Stimulated activated memory B cell treated with anti-CD40 and anti-IgM and Interleukin-4, amounts not matched to agents 10 μg/mL and 1 μg/mL and 100 μg/mL, for 72 hours (primary cell): ENCODE results near the gene GON7.
"Not testable (repeated sequence)": the region's sequence is repeated elsewhere in the genome, so short reads cannot be mapped to it uniquely, and the experiment has no call there.

Experiments
- ATAC-seq: fragments of 150-1000 bp; cut with Tn5 transposase; 2 replicates; pipeline ENCODE4 v1.10.0; 2021
- H3K27ac Mint-ChIP-seq: one replicate; pipeline ENCODE4 v1.8.0; 2022; ENCODE audit warnings: mild to moderate bottlenecking, mixed read lengths
- H3K27me3 Mint-ChIP-seq: one replicate; pipeline ENCODE4 v1.8.0; 2022; ENCODE audit warnings: mixed read lengths
- H3K36me3 Mint-ChIP-seq: one replicate; pipeline ENCODE4 v1.8.0; 2022; ENCODE audit warnings: mixed read lengths
- H3K4me1 Mint-ChIP-seq: one replicate; pipeline ENCODE4 v1.8.0; 2022; ENCODE audit warnings: mixed read lengths
- H3K4me3 Mint-ChIP-seq: one replicate; pipeline ENCODE4 v1.8.0; 2022; ENCODE audit warnings: mild to moderate bottlenecking, moderate library complexity, mixed read lengths
- H3K9me3 Mint-ChIP-seq: one replicate; pipeline ENCODE4 v1.8.0; 2022; ENCODE audit warnings: mixed read lengths

The GON7 gene

DNA sequence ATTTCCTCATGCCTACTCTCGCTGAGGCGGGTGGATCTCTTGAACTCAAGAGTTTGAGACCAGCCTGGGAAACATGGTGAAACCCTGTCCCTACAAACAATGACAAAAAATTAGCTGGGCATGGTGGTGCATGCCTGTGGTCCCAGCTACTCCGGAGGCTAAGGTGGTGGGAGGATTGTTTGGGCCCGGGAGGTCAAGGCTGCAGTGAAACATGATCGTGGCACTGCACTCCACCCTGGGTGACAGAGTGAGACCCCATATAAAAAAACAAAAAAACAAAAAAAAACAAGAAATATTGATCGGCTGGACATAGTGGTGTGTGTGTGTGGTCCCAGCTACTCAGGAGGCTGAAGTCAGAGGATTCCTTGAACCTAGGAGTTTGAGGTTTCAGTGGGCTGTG is 31.4 kb downstream of the GON7 start:
- no peak for ATAC-seq
- H3K4me1 Mint-ChIP-seq: no peaks in the 10 kb centered on the region
- no peak overlapping the region for H3K4me3 Mint-ChIP-seq
- H3K36me3 Mint-ChIP-seq: no peaks in the 10 kb centered on the region
- H3K27me3 Mint-ChIP-seq: no peaks in the 10 kb centered on the region
- no peaks in the 10 kb centered on the region for H3K9me3 Mint-ChIP-seq
- no peak overlapping the region for H3K27ac Mint-ChIP-seq

GRCh38 chr14:93174731-93175130 is 32.1 kb downstream of the GON7 start:
- not testable (repeated sequence) for ATAC-seq, H3K27me3 Mint-ChIP-seq, H3K27ac Mint-ChIP-seq, H3K4me3 Mint-ChIP-seq, H3K36me3 Mint-ChIP-seq, H3K9me3 Mint-ChIP-seq, H3K4me1 Mint-ChIP-seq

GRCh38 chr14:93173943-93174395 is 32.9 kb downstream of the GON7 start:
- Mint-ChIP-seq H3K36me3 (no peaks in the 10 kb centered on the region), H3K4me1 (no peaks in the 10 kb centered on the region), H3K27me3 (no peaks in the 10 kb centered on the region)

GRCh38 chr14:93171376-93171775 is 35.5 kb downstream of the GON7 start:
- Mint-ChIP-seq H3K4me3 (no peak overlapping the region), H3K27me3 (no peaks in the 10 kb centered on the region), H3K36me3 (no peaks in the 10 kb centered on the region), H3K9me3 (no peaks in the 10 kb centered on the region), H3K27ac (no peak overlapping the region), H3K4me1 (no peaks in the 10 kb centered on the region)
- no peak for ATAC-seq

More at GRCh38 chr14:93173943-93174395, 32.9 kb downstream of the GON7 start:
- Mint-ChIP-seq H3K27ac (no peak overlapping the region), H3K9me3 (no peaks in the 10 kb centered on the region), H3K4me3 (no peak overlapping the region)
- no peak for ATAC-seq

DNA sequence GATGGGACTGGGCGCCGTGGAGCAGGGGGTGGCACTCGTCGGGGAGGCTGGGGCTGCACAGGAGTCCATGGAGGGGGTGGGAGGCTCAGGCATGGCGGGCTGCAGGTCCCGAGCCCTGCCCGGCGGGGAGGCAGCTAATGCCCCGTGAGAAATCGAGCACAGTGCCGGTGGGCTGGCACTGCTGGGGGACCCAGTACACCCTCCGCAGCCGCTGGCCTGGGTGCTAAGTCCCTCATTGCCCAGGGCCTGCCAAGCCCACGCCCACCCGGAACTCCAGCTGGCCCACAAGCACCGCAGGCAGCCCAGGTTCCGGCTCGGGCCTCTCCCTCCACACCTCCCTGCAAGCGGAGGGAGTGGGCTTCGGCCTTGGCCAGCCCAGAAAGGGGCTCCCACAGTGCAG is 36.7 kb downstream of the GON7 start:
- H3K36me3 Mint-ChIP-seq, ATAC-seq, H3K27me3 Mint-ChIP-seq, H3K9me3 Mint-ChIP-seq, H3K4me1 Mint-ChIP-seq, H3K4me3 Mint-ChIP-seq, H3K27ac Mint-ChIP-seq: not testable (repeated sequence)

GRCh38 chr14:93169619-93170018 is 37.2 kb downstream of the GON7 start:
- not testable (repeated sequence) for ATAC-seq, H3K27ac Mint-ChIP-seq, H3K9me3 Mint-ChIP-seq, H3K4me3 Mint-ChIP-seq, H3K4me1 Mint-ChIP-seq, H3K27me3 Mint-ChIP-seq, H3K36me3 Mint-ChIP-seq

- H3K27ac Mint-ChIP-seq, H3K4me1 Mint-ChIP-seq, H3K9me3 Mint-ChIP-seq, H3K27me3 Mint-ChIP-seq, H3K4me3 Mint-ChIP-seq, H3K36me3 Mint-ChIP-seq, ATAC-seq: not testable (repeated sequence)
Measured at GRCh38 chr14:93168610-93169009, 38.3 kb downstream of the GON7 start.

DNA sequence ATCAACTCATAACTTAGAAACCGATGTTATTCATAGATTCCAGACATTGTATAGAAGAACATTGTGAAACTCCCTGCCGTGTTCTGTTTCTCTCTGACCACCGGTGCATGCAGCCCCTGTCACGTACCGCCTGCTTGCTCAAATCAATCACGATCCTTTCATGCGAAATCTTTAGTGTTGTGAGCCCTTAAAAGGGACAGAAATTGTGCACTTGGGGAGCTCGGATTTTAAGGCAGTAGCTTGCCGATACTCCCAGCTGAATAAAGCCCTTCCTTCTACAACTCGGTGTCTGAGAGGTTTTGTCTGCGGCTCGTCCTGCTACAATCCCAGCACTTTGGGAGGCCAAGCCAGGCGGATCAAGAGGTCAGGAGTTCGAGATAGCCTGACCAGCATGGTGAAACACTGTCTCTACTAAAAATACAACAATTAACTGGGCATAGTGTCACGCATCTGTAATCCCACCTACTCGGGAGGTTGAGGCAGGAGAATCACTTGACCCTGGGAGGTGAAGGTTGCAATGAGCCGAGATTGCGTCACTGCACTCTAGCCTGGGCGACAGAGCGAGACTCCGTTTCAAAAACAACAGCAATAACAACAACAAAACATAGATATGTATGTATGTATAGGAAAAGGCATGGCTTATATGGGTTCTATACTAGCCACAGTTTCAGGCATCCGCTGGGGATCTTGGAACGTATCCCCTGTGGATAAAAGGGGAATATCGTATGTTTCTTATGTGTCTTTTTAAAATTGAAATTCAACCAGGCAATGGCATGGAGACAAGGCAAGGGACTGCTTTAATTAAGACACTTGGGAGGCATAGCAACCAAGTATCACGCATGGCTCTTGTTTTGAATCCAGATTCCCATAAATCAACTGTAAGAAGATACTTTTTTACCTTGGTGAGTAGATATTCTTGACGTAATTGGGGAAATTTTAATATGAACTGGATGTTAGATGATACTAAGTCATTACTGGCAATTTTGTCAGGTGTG is 41.3 kb downstream of the GON7 start:
- not testable (repeated sequence) for H3K4me1 Mint-ChIP-seq, H3K36me3 Mint-ChIP-seq, ATAC-seq, H3K9me3 Mint-ChIP-seq, H3K27me3 Mint-ChIP-seq, H3K4me3 Mint-ChIP-seq
- peak overlapping the region; percentile 17 for H3K27ac Mint-ChIP-seq

GRCh38 chr14:93163564-93163963 is 43.3 kb downstream of the GON7 start:
- no peak overlapping the region for H3K4me3 Mint-ChIP-seq
- H3K9me3 Mint-ChIP-seq: no peaks in the 10 kb centered on the region
- ATAC-seq: no peak

GRCh38 chr14:93161411-93161940 is 45.4 kb downstream of the GON7 start:
- Mint-ChIP-seq H3K36me3 (no peaks in the 10 kb centered on the region), H3K27me3 (no peaks in the 10 kb centered on the region), H3K9me3 (no peaks in the 10 kb centered on the region), H3K4me1 (no peaks in the 10 kb centered on the region), H3K4me3 (no peak overlapping the region), H3K27ac (no peak overlapping the region)
- no peak for ATAC-seq

More at GRCh38 chr14:93163564-93163963, 43.3 kb downstream of the GON7 start:
- Mint-ChIP-seq H3K27me3 (no peaks in the 10 kb centered on the region), H3K4me1 (no peaks in the 10 kb centered on the region), H3K36me3 (no peaks in the 10 kb centered on the region), H3K27ac (no peak overlapping the region)

DNA sequence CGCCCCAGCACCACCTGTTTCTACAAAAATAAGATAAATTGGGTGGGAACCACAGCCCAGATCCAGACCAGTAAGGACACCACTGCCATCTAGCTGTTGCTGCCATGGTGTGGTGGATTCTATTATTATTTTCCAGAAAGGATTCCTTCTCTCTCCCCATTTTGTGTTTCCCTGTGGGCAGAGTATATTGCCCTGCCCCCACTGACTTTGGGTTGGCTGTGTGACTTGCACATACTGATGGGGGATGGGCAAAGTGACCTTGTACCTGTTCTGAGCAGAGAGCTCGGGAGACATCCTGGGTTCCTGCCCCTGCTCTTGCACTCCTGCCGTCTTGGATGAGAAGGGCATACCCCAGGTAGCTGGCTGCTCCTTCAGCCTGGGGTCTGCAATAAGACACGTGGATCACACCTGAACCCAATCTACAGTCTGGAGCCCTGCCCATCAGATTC is 46.5 kb downstream of the GON7 start:
- Mint-ChIP-seq H3K27me3 (no peaks in the 10 kb centered on the region), H3K4me1 (no peaks in the 10 kb centered on the region), H3K27ac (no peak overlapping the region), H3K4me3 (no peak overlapping the region), H3K36me3 (no peaks in the 10 kb centered on the region), H3K9me3 (no peaks in the 10 kb centered on the region)
- ATAC-seq: no peak

GRCh38 chr14:93159625-93160352 is 47.1 kb downstream of the GON7 start:
- H3K27me3 Mint-ChIP-seq, H3K27ac Mint-ChIP-seq: not testable (repeated sequence)

DNA sequence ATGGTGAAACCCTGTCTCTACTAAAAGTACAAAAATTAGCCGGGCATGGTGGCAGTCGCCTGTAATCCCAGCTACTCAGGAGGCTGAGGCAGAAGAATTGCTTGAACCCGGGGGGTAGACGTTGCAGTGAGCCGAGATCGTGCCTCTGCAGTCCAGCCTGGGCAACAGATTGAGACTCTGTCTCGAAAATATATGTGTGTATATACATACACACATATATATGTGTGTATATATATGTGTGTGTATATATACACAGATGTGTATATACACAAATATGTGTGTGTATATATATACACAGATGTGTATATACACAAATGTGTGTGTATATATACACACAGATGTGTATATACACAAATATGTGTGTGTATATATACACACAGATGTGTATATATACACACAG is 48.5 kb downstream of the GON7 start:
- ATAC-seq, H3K9me3 Mint-ChIP-seq: not testable (repeated sequence)

More at GRCh38 chr14:93159625-93160352, 47.1 kb downstream of the GON7 start:
- not testable (repeated sequence) for H3K4me1 Mint-ChIP-seq, H3K9me3 Mint-ChIP-seq, ATAC-seq, H3K36me3 Mint-ChIP-seq, H3K4me3 Mint-ChIP-seq

DNA sequence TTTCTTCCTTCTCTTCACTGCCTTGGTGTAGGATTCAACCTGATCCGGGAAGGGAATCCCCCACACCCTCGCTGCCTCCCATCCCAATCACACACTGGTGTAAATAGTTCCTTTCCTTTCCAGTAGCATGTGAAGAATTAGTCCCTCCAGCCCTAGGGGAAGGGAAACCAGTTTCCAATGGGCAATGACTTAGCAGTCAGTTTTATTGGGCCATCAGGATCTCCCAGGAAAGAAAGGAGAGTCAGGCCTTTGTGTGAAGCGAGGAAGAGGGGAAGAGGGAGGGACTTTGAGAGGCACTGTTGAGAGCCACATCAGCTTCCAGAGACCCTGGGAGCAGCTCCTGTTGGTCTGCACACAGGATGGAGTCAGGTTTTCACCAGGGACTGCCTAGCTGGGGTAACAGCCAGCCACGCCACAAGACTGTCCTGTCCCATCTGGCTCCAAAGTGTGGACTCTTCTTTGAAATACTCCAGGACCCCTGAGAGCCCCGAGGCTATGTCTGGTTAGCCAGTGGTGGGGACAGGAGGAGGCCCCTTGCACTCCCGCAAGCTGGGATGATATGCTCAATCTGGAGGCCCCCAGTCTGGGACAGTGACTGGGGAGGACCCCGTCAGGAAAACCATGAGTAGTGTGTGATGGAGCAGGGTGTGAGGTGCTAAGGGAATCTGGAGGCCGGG is 50.0 kb downstream of the GON7 start:
- Mint-ChIP-seq H3K36me3 (no peaks in the 10 kb centered on the region), H3K27me3 (no peaks in the 10 kb centered on the region), H3K4me3 (no peak overlapping the region), H3K4me1 (no peaks in the 10 kb centered on the region), H3K27ac (no peak overlapping the region), H3K9me3 (no peaks in the 10 kb centered on the region)
- peak; percentile 36 for ATAC-seq

More for the DNA sequence above, 48.5 kb downstream of the GON7 start:
- H3K36me3 Mint-ChIP-seq, H3K4me3 Mint-ChIP-seq, H3K27ac Mint-ChIP-seq, H3K4me1 Mint-ChIP-seq, H3K27me3 Mint-ChIP-seq: not testable (repeated sequence)

DNA sequence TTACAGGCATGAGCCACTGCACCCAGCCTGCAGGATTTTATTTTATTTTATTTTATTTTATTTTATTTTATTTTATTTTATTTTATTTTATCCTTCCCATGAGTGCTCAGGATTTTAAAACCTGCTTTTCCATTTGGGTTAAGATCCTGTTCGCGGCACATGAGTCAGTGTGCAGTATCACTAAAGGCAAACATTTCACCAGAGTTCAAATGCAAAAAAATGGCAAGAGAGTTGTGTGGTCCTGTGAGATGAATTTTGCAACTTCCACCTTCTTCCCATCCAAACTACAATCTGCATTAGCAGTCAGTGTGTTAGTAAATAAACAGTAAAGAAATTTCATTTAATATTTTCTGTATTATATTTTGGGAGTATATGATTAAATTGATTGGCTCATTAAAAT is 51.2 kb downstream of the GON7 start:
- Mint-ChIP-seq H3K36me3 (no peaks in the 10 kb centered on the region), H3K27ac (no peak overlapping the region), H3K27me3 (peaks cover 2% of the 10 kb centered on the region), H3K9me3 (no peaks in the 10 kb centered on the region), H3K4me3 (no peak overlapping the region), H3K4me1 (peaks cover 1% of the 10 kb centered on the region)
- ATAC-seq: no peak
